ENCODE measurements around the gene PLA2G12A. TPM values are rescaled to one million over a fixed set of nuclear protein-coding genes. Genes with fewer than 3 reads are reported as not detected.

PLA2G12A gene
- total RNA-seq, 1 donor from 2014 or later = 28.2 TPM

DNA sequence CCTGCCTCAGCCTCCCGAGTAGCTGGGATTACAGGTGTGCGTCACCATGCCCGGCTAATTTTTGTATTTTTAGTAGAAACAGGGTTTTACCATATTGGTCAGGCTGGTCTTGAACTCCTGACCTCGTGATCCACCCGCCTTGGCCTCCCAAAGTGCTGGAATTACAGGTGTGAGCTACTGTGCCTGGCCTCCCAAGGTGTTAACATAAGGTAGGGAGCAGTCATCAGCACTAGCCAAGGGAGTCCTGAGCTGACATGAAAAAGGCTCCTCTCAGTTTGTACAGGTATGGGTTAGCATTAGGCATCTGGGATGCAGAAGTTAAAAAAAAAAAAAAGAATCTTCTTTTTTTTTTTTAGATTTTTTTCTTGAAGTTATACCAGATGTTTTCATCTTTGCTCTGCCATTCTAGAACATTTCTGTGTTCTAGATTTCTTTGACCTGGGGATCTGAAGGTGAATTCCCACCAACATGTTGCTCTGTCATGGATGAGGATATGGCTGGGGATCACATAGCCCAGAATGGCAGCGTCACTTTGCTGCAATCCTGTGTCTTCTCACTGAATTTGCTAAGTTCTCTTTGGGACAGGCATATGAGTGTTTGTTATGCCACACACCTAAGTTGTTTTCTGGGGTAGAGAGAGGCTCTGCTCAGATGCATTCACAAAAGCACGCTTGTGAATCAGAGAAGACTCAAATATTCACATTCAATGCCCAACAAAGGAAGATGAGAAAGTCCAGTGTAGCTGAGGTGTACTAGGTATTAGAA lies 24.4 kb upstream of the PLA2G12A start:
- DNase-seq (ENCODE audit: low read depth) = no peak
- TF ChIP-seq, protein P1, sequence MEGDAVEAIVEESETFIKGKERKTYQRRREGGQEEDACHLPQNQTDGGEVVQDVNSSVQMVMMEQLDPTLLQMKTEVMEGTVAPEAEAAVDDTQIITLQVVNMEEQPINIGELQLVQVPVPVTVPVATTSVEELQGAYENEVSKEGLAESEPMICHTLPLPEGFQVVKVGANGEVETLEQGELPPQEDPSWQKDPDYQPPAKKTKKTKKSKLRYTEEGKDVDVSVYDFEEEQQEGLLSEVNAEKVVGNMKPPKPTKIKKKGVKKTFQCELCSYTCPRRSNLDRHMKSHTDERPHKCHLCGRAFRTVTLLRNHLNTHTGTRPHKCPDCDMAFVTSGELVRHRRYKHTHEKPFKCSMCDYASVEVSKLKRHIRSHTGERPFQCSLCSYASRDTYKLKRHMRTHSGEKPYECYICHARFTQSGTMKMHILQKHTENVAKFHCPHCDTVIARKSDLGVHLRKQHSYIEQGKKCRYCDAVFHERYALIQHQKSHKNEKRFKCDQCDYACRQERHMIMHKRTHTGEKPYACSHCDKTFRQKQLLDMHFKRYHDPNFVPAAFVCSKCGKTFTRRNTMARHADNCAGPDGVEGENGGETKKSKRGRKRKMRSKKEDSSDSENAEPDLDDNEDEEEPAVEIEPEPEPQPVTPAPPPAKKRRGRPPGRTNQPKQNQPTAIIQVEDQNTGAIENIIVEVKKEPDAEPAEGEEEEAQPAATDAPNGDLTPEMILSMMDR (IDR thresholded peaks at IDR 0.05; ENCODE audit: insufficient read depth, low read length, poor library complexity, severe bottlenecking) = no peak
- Histone ChIP-seq H3K36me3 (ENCODE audit: control insufficient read depth, insufficient read depth, low read length) (no peaks in the 10 kb centered on the region), H3K4me3 (ENCODE audit: low read depth, low read length) (no peak overlapping the region), H3K27me3 (ENCODE audit: control insufficient read depth, insufficient read depth, low read length) (no peaks in the 10 kb centered on the region)

DNA sequence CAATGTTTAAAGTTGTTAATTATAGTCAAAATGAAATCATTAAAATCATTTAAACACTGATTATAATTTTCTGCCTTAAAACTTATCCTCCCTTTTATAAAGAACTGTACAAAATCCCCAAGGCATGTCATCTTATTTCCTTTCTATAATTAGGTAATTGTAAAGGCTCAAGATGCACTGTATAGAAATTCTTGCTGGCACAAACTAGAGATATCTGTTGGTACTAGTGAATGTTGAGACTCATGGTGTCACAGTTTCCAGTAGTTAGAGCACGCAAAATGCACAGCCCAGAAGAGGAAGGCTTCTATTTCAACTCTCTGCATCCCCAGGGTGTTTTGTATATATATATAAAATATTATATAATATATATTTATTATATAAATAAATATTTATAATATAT lies 22.7 kb upstream of the PLA2G12A start:
- no peak for DNase-seq (ENCODE audit: low read depth)
- Histone ChIP-seq H3K27me3 (ENCODE audit: control insufficient read depth, insufficient read depth, low read length) (no peaks in the 10 kb centered on the region), H3K4me3 (ENCODE audit: low read depth, low read length) (no peak overlapping the region), H3K36me3 (ENCODE audit: control insufficient read depth, insufficient read depth, low read length) (no peaks in the 10 kb centered on the region)
- TF ChIP-seq, protein P1 (IDR thresholded peaks at IDR 0.05; ENCODE audit: insufficient read depth, low read length, poor library complexity, severe bottlenecking) = no peak

DNA sequence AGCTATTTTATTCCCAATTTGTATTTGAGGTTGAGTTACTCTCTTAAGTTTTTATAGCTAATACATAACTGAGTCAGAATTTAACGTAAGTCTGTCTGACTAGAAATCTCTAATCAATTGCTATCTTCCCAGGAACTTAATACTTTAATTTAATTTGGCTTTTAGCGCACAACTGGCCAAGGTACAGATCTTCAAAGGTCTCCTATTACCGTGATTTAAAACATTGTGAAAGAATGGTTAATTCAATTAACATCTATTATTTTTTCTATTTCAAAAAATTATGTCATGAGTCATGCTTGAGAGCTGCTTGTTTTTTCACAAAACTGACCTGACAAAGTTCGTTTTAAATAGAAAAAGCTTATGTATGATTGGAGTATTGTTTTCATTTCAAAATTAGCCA lies 22.0 kb upstream of the PLA2G12A start:
- Histone ChIP-seq H3K36me3 (ENCODE audit: control insufficient read depth, insufficient read depth, low read length) (no peaks in the 10 kb centered on the region), H3K27me3 (ENCODE audit: control insufficient read depth, insufficient read depth, low read length) (no peaks in the 10 kb centered on the region), H3K4me3 (ENCODE audit: low read depth, low read length) (no peak overlapping the region)
- TF ChIP-seq, protein P1 (IDR thresholded peaks at IDR 0.05; ENCODE audit: insufficient read depth, low read length, poor library complexity, severe bottlenecking) = no peak
- no peak for DNase-seq (ENCODE audit: low read depth)

DNA sequence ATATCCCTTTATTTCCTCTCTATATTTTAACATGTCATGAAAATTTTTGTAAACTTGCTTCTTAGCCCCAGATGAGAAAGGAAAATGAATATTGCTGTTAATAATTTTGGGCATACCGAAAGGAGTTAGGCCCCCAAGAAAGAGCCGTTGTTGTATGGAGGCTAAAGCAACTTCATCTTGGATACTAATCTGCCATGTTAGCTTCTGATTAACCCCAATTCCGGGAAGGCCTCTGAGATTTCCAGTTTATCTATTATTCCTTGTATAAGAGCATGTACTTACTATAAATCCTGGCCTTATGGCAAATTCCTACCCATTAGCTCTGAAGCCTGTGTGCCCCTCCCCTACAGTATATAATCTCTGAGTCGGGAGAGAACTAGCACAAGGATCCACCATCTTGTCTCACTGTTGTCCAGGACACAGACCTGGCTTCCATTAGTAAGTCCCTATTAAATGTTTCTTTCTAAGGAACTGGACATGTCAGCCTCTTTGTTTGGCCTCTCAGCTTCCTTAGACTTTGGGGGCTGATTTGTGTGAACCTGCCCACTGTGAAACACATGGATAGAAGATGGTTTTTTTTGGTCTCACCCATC lies 20.9 kb upstream of the PLA2G12A start:
- no peak overlapping the region for H3K4me3 ChIP-seq (ENCODE audit: low read depth, low read length)
- TF ChIP-seq, protein P1 (IDR thresholded peaks at IDR 0.05; ENCODE audit: insufficient read depth, low read length, poor library complexity, severe bottlenecking) = no peak
- H3K27me3 ChIP-seq (ENCODE audit: control insufficient read depth, insufficient read depth, low read length) = no peaks in the 10 kb centered on the region
- H3K36me3 ChIP-seq (ENCODE audit: control insufficient read depth, insufficient read depth, low read length) = no peaks in the 10 kb centered on the region
- no peak for DNase-seq (ENCODE audit: low read depth)

DNA sequence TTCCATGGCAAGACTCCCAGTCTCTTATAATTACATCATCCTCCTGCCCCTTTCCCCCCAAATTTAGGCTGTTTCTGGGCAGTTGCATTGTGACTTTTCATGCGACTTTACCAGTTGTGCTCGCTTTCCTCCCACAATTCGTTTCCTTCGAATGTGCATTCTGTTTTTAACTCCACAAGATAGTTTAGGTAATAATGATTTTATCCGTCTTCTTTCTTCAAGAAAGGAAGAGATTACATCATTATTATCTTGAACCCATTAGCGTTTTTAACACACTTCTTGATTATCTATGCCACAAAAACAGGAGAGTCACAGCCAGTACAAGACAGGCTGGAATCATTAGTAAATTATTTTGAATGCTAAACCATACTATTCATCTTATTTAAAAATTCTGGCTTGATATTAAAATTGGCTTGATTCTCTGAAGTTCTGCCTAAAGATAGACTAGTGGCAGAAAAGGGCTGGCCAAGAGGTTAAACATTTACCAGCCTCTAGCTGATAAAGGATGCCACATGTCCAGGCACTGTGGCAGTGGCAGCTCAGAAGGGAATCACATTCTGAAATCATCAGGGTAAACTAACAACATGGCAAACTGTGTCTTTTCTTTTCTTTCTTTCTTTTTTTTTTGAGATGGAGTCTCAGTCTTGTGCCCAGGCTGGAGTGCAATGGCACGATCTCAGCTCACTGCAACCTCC lies 19.7 kb upstream of the PLA2G12A start:
- H3K4me3 ChIP-seq (ENCODE audit: low read depth, low read length) = no peak overlapping the region
- TF ChIP-seq, protein P1 (IDR thresholded peaks at IDR 0.05; ENCODE audit: insufficient read depth, low read length, poor library complexity, severe bottlenecking) = no peak
- H3K36me3 ChIP-seq (ENCODE audit: control insufficient read depth, insufficient read depth, low read length) = no peaks in the 10 kb centered on the region
- no peaks in the 10 kb centered on the region for H3K27me3 ChIP-seq (ENCODE audit: control insufficient read depth, insufficient read depth, low read length)
- DNase-seq (ENCODE audit: low read depth) = no peak
